HG02840 (cell line): ENCODE measurements around the gene INSL3.

Experiments used
- ATAC-seq: cut with Tn5 transposase; IDR thresholded peaks from one replicate; pipeline ENCODE4 v1.9.1; 2021; ENCODE audit warnings: mild to moderate bottlenecking, moderate library complexity, moderate number of reproducible peaks; ENCODE audit not compliant: unreplicated experiment, low FRiP score

Gene INSL3

GRCh38 chr19:17847538-17848366, 26.4 kb upstream of the INSL3 start, which contains the start of gene JAK3:
JAK3 (minus strand) TSS chr19:17847982; CDS start chr19:17844417, 3,565 bp downstream.
- ATAC-seq = no peak

GRCh38 chr19:17846146-17846545, 24.8 kb upstream of the INSL3 start:
- ATAC-seq = no peak

- ATAC-seq = no peak
These were observed 22.7 kb upstream of the INSL3 start for GRCh38 chr19:17843908-17844490.

GRCh38 chr19:17843292-17843827, 22.0 kb upstream of the INSL3 start:
- no peak for ATAC-seq

GRCh38 chr19:17842663-17843291, 21.5 kb upstream of the INSL3 start:
- no peak for ATAC-seq

GRCh38 chr19:17841810-17842662, 20.7 kb upstream of the INSL3 start:
- no peak for ATAC-seq

GRCh38 chr19:17841371-17841809, 20.1 kb upstream of the INSL3 start:
- no peak for ATAC-seq

GRCh38 chr19:17840019-17840418, 18.7 kb upstream of the INSL3 start:
- ATAC-seq = no peak

- ATAC-seq = no peak
These were observed 16.7 kb upstream of the INSL3 start for GRCh38 chr19:17837972-17838371.

GRCh38 chr19:17836530-17836929, 15.2 kb upstream of the INSL3 start:
- ATAC-seq = no peak

- ATAC-seq = no peak
These were observed 14.1 kb upstream of the INSL3 start for GRCh38 chr19:17835182-17836006.

- no peak for ATAC-seq
These were observed 13.2 kb upstream of the INSL3 start for GRCh38 chr19:17834350-17835181.

GRCh38 chr19:17832443-17833208, 11.3 kb upstream of the INSL3 start:
- ATAC-seq = no peak

- no peak for ATAC-seq
These were observed 10.1 kb upstream of the INSL3 start for GRCh38 chr19:17831419-17831888.

GRCh38 chr19:17830567-17831418, 9.5 kb upstream of the INSL3 start:
- no peak for ATAC-seq

- no peak for ATAC-seq
These were observed 8.7 kb upstream of the INSL3 start for GRCh38 chr19:17829855-17830566.
